HG03135 (cell line): ENCODE results near the gene LRP3.
"Not testable (repeated sequence)": the region's sequence is repeated elsewhere in the genome, so short reads cannot be mapped to it uniquely, and the experiment has no call there.

Source experiments
- ATAC-seq: cut with Tn5 transposase; IDR thresholded peaks from one replicate; pipeline ENCODE4 v1.9.1; 2021; ENCODE audit warnings: mild to moderate bottlenecking, moderate library complexity; ENCODE audit not compliant: unreplicated experiment

LRP3 gene

GRCh38 chr19:33215438-33216197, 21.5 kb downstream of the LRP3 start:
- ATAC-seq = no peak

- no peak for ATAC-seq
Observed at GRCh38 chr19:33216198-33216830, 22.2 kb downstream of the LRP3 start.

- ATAC-seq = no peak
Observed at GRCh38 chr19:33217881-33218280, 23.8 kb downstream of the LRP3 start.

- ATAC-seq = no peak
Observed at GRCh38 chr19:33219261-33219815, 25.2 kb downstream of the LRP3 start.

GRCh38 chr19:33220115-33220514, 26.0 kb downstream of the LRP3 start:
- no peak for ATAC-seq

- ATAC-seq = no peak
Observed at GRCh38 chr19:33220735-33221134, 26.6 kb downstream of the LRP3 start.

- ATAC-seq = no peak
Observed at GRCh38 chr19:33221638-33222037, 27.5 kb downstream of the LRP3 start.

- ATAC-seq = not testable (repeated sequence)
Observed at GRCh38 chr19:33222255-33222654, 28.1 kb downstream of the LRP3 start.

- ATAC-seq = no peak
Observed at GRCh38 chr19:33224694-33225457, 30.7 kb downstream of the LRP3 start.

GRCh38 chr19:33225458-33225926, 31.4 kb downstream of the LRP3 start, which contains the start of gene SLC7A10:
TSS of gene SLC7A10 (minus strand) at chr19:33225850. CDS start at chr19:33225703, 147 bp downstream.
- no peak for ATAC-seq

- ATAC-seq = no peak
Observed at GRCh38 chr19:33226550-33227241, 32.6 kb downstream of the LRP3 start.

- ATAC-seq = no peak
Observed at GRCh38 chr19:33227242-33227650, 33.1 kb downstream of the LRP3 start.

- ATAC-seq = no peak
Observed at GRCh38 chr19:33227870-33228599, 33.9 kb downstream of the LRP3 start.

- ATAC-seq = no peak
Observed at GRCh38 chr19:33229962-33230361, 35.8 kb downstream of the LRP3 start.

- no peak for ATAC-seq
Observed at GRCh38 chr19:33231511-33231910, 37.4 kb downstream of the LRP3 start.

- ATAC-seq = no peak
Observed at GRCh38 chr19:33232656-33233055, 38.5 kb downstream of the LRP3 start.

GRCh38 chr19:33233056-33233873, 39.1 kb downstream of the LRP3 start:
- no peak for ATAC-seq

GRCh38 chr19:33234092-33234491, 40.0 kb downstream of the LRP3 start:
- no peak for ATAC-seq

GRCh38 chr19:33234736-33235135, 40.6 kb downstream of the LRP3 start:
- ATAC-seq = no peak
